OCI-LY7 (cell line): ENCODE results near the gene SUCLG1.

Experiments
- CTCF ChIP-seq: fragments of 200-600 bp; sonication (generic); conservative IDR thresholded peaks from 2 replicates; pipeline ENCODE4 v1.5.1; 2014; ENCODE audit warnings: mild to moderate bottlenecking, antibody characterized with exemption, low read length, moderate library complexity, mixed read lengths
- EZH2phosphoT487 ChIP-seq: fragments of 200-600 bp; sonication (generic); IDR thresholded peaks from 2 replicates; pipeline ENCODE4 v1.6.1; 2018; ENCODE audit warnings: low read depth, borderline replicate concordance, mild to moderate bottlenecking, mixed run types, antibody characterized with exemption, low read length, moderate library complexity, mixed read lengths

DNA sequence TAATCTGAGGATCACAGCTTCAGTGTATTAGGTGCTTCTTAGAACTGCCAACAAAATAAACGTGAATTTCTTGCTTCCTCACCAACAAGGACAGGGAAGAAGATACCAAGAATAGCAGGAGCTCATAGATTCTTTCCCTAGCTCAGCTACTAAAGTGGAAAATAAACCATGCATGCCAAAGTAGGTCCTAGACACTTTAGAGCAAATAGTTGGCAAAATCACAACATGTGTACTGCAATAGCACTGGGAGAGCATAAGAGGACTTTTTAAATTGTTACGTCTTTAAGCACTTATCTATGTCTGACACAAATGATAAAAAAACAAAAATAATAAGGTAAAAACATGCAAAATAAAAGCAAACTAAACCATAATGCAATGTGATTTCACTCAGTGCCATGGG is 49.5 kb downstream of the SUCLG1 start:
- TF ChIP-seq CTCF (no peak), EZH2phosphoT487 (no peak)
